ENCODE data around the gene PLEKHB2.

GRCh38 chr2:131154071-131154531 is 49.0 kb downstream of the PLEKHB2 start:
- TF ChIP-seq CTCF (IDR thresholded peaks at IDR 0.05) (peak; percentile 57), ZFX (IDR thresholded peaks at IDR 0.05; ENCODE audit: borderline replicate concordance) (no peak)
